GM12878 (cell line): ENCODE measurements around the gene FAM184B.

Experiments used
- ASH2L ChIP-seq: fragments of 300-600, 200-600 bp; sonication (generic); IDR thresholded peaks from 2 replicates; pipeline ENCODE4 v1.6.1; 2017; ENCODE audit warnings: low read depth, mild to moderate bottlenecking, borderline replicate concordance
- ATF2 ChIP-seq: IDR thresholded peaks from 2 replicates; pipeline ENCODE4 v1.6.1; 2012; ENCODE audit warnings: low read length, inconsistent platforms
- CTCF ChIP-seq, 3 experiments: IDR thresholded peaks in 2 of 3; conservative IDR thresholded peaks in 1 of 3; 2 replicates each; pipeline ENCODE4 v1.5.1; 2011; ENCODE audit warnings: low read depth in 3 of 3, low read length in 3 of 3, mild to moderate bottlenecking in 3 of 3, control low read depth in 2 of 3, moderate library complexity in 2 of 3, inconsistent platforms in 1 of 3, mixed read lengths in 1 of 3; ENCODE audit not compliant: control insufficient read depth in 2 of 3, insufficient read depth in 1 of 3; ENCODE audit errors: extremely low read depth in 1 of 3
- HDAC2 ChIP-seq: fragments of 200-600 bp; sonication (generic); IDR thresholded peaks from 2 replicates; pipeline ENCODE4 v1.6.1; 2017
- NFIC ChIP-seq: IDR thresholded peaks from 2 replicates; pipeline ENCODE4 v1.6.1; 2012; ENCODE audit warnings: low read depth, mild to moderate bottlenecking, inconsistent platforms, low read length, moderate library complexity
- NFYB ChIP-seq: IDR thresholded peaks from 2 replicates; pipeline ENCODE4 v1.6.1; 2011; ENCODE audit warnings: low read depth, mild to moderate bottlenecking, low read length, improper control_type of control experiment, moderate library complexity; ENCODE audit not compliant: insufficient read depth
- SP1 ChIP-seq: IDR thresholded peaks from one replicate; pipeline ENCODE4 v1.6.1; 2011; ENCODE audit warnings: low read depth, low read length
- SUPT20H ChIP-seq: IDR thresholded peaks from 2 replicates; pipeline ENCODE4 v1.6.1; 2011; ENCODE audit warnings: low read depth, mild to moderate bottlenecking, low read length, moderate library complexity, borderline replicate concordance; ENCODE audit not compliant: control insufficient read depth
- TBL1XR1 ChIP-seq: IDR thresholded peaks from 2 replicates; pipeline ENCODE4 v1.6.1; 2012; ENCODE audit warnings: low read depth, low read length, improper control_type of control experiment

- TF ChIP-seq NFIC: no peak
- TF ChIP-seq NFYB: no peak
- no peak for TF ChIP-seq HDAC2
- no peak for TF ChIP-seq CTCF (IDR thresholded peaks at IDR 0.05 in 2 of 3, conservative IDR thresholded peaks at IDR 0.05 in 1 of 3; ENCODE audit: control insufficient read depth in 2 of 3, extremely low read depth in 1 of 3, insufficient read depth in 1 of 3, low read depth in 3 of 3, low read length in 3 of 3)
- no peak for TF ChIP-seq ATF2
- TF ChIP-seq SUPT20H: no peak
- no peak for TF ChIP-seq ASH2L
- TF ChIP-seq TBL1XR1: no peak
- no peak for TF ChIP-seq SP1
Observed at GRCh38 chr4:17705107-17705506, 76.3 kb downstream of the FAM184B start.
